GM12892 (cell line): ENCODE results near the gene ASXL2.
"Not testable (repeated sequence)": the region's sequence is repeated elsewhere in the genome, so short reads cannot be mapped to it uniquely, and the experiment has no call there.

Source experiments
- DNase-seq: peaks from one replicate; pipeline ENCODE4 v3.0.0; 2011; ENCODE audit not compliant: insufficient read length
- FAIRE-seq: peaks from 2 replicates; lab custom pipeline; 2011; peaks lifted over from hg19 to GRCh38; lab: Jason Lieb, UNC
- POLR2A ChIP-seq: IDR thresholded peaks from 2 replicates; pipeline ENCODE4 v1.6.1; 2011; ENCODE audit warnings: low read depth, low read length, control low read depth
- POLR2AphosphoS5 ChIP-seq: IDR thresholded peaks from 2 replicates; pipeline ENCODE4 v1.6.1; 2011; ENCODE audit warnings: low read depth, low read length, control low read depth
- TAF1 ChIP-seq: IDR thresholded peaks from 2 replicates; pipeline ENCODE4 v1.6.1; 2011; ENCODE audit warnings: low read depth, mild to moderate bottlenecking, control low read depth, low read length, borderline replicate concordance

ASXL2 gene

DNA sequence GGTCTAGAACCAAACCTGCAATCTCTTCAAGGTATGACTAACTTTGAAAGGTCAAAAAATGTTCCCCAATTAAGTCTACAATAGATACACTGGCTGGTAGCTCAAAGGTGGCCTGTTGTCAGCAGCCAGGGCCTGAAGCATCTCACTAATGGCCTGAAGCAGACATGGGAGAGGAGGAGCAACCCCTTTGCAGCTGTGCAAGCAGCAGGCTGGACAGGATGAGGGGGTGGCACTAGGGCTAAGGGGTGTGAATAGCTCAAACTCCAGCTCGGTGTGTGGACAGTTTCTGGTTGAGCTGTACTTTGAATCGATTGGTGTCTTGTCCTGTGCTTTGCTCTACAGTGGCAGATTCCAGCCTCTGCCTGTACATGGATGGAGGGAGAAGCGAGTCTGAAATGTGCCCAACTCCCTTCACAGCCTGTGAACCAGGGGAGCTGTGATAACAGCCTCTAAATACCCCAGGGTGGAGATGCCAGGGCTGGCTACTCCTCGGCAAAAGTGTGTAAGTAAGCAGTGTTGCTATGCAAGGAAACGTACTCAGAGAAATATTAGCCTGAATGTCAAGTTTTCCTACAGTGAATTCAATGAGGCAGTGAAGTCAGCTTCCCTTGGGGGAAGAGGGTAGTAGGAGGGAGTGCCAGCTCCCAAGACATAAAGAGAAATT is 170.2 kb downstream of the ASXL2 start:
- TF ChIP-seq TAF1 (no peak), POLR2A (no peak), POLR2AphosphoS5 (no peak)
- FAIRE-seq (no peak), DNase-seq (no peak)

DNA sequence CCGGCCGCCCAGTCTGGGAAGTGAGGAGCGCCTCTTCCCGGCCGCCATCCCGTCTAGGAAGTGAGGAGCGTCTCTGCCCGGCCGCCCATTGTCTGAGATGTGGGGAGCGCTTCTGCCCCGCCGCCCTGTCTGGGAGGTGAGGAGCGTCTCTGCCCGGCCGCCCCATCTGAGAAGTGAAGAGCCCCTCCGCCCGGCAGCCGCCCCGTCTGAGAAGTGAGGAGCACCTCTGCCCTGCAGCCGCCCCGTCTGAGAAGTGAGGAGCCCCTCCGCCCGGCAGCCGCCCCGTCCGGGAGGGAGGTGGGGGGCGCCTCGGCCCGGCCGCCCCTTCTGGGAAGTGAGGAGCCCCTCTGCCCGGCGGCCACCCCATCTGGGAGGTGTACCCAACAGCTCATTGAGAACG is 172.7 kb downstream of the ASXL2 start:
- not testable (repeated sequence) for FAIRE-seq, DNase-seq

DNA sequence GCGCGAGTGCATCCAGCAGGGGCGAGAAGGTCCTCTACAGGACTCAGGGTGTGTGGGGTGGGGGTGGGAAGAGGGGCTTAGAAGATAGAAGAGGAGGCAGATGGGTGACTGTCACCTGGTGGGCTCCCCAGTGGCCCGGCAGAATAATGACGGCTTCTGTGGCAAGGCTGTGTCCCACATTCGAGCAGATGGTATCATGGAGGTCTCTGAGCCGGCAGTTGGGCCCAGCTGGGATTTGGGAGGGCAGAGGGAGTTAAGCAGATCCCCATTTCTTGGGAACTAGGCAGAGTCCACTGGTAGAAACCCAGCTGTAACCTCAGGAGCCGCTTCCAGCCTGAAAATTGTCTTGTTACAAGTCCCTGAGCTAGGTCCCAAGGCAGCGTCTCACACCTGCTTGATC is 176.5 kb downstream of the ASXL2 start:
- FAIRE-seq: no peak
- TF ChIP-seq TAF1 (no peak), POLR2AphosphoS5 (no peak), POLR2A (no peak)
- no peak for DNase-seq

DNA sequence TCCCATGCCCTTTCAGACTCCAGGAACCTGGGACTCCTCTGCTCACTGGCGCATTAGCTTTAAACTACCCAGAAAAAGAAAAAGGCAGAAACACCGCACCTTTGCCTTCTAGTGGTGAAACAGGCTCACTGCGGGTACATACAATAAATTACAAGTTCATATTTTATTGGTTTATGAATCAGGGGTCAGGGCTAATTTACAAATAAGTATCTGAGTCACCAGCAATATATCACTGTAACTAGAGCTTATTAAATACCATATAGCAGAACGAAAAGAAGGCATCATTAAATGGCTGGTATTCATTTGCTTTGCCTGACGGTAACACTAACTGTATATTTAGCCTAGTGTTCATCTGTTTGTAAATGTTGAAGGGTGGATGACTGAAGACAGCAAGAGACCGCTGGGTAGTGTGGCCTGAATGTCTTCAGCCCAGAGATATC is 178.0 kb downstream of the ASXL2 start:
- no peak for FAIRE-seq
- no peak for DNase-seq
- TF ChIP-seq TAF1 (no peak), POLR2A (no peak), POLR2AphosphoS5 (no peak)

DNA sequence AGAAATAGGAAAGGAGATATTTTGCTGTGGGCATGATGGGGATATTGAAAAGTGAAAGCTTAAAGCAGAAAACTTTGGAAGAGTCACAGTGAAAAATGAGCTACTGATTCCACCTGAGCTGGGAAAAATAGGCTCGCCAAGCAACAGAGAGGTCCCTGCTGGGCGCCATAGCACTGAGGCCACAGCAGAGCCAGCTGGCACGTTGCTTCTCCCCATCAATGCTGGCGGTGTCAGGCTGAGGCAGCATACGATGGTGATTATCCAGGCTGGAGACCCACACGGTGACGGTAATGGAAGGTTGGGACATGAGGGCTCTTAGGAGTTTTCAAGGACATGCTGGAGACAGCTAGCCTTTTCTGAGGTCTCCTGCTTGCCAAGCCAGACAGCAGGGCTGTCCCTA is 179.1 kb downstream of the ASXL2 start:
- DNase-seq (no peak), FAIRE-seq (no peak)
- TF ChIP-seq TAF1 (no peak), POLR2AphosphoS5 (no peak), POLR2A (no peak)

DNA sequence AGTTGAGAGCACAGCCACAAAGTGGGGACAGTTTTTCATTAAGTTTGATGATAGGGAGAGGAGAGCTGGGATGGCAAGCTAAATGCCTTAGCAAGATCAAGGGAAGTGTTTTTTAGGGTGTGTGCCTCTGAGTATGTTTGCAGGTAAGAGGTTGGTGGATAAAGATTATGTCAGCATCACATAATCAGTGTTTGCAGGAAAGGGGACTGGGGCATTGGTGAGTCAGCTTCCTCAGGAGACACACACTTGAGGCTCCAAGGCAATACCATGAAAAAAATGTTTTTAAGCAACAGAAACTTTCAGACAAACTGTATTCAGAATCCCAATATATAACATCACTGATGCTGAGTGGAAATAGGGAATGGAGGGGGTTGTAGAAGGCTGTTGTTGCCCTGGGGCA is 179.5 kb downstream of the ASXL2 start:
- no peak for DNase-seq
- TF ChIP-seq TAF1 (no peak), POLR2AphosphoS5 (no peak), POLR2A (no peak)
- FAIRE-seq: no peak

DNA sequence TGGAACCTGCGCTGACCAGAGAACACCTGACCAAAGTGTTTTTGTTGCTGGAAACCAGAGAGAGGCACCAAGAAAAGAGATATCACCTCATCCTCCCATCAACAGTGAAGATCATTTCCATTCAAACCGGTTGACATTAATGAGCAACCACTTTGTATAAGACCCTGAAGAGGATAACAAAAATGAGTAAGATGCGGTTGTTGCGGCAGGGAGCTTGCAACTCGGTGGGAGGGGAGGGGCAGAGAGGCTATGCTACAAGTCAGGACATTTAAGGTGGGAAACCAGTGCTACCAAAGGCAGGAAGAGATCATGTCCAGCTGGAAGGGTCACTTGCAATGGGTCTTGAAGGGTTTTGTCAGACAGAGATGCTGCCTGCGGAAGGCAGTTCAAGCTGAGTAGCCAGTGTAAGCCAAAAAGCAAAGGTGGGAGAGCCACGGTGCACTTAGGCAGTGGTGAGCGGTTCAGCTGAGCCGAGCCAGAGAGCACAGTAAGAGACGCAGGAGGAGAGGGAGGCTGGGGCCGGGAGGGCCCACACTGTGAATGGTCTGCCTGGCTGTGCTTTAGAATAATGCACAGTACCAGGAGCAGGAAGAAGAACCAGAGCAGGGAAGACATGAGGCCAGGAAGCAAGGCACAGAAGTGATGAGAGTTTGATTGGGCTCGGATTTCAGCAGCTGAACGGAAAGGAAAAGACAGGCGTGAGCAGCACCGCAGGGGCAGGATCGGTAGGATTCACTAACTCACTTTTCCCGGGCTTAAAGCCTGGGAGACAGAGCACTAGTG is 180.5 kb downstream of the ASXL2 start:
- DNase-seq: no peak
- FAIRE-seq: no peak
- no peak for TF ChIP-seq TAF1
- TF ChIP-seq POLR2A: no peak
- TF ChIP-seq POLR2AphosphoS5: no peak

DNA sequence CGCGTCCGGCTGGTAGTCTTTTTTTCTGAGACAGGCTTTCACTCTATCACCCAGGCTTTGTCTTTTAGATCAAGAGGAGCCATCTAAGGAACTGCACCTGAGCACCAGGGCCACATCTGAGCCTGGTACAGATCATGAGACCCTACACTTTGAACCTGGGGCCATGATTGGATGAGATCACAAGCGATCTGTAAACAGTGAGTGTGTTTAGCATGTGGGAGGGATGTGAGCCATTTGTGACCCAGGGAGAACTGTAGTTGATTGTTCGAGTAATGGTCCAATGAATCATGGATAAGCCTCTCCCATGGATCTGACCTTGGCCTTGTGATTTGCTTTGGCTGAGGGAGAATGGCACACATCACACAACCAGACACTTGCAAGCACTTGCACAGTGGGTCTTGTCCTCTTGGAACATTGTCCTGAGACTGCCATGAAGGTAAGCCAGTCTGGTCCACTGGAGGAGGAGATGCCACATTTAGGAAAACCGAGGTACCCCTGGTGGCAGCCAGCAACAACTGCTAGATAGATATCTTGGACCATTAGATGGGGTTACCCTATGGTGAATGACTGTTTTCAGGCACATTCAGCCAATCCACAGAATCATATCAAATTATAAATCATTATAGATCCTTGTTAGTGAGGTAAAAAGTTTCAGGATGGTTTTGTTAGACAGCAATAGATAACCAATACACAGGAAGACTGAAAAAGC is 185.4 kb downstream of the ASXL2 start:
- no peak for TF ChIP-seq POLR2A
- no peak for TF ChIP-seq POLR2AphosphoS5
- no peak for TF ChIP-seq TAF1
- no peak for DNase-seq
- FAIRE-seq: no peak

DNA sequence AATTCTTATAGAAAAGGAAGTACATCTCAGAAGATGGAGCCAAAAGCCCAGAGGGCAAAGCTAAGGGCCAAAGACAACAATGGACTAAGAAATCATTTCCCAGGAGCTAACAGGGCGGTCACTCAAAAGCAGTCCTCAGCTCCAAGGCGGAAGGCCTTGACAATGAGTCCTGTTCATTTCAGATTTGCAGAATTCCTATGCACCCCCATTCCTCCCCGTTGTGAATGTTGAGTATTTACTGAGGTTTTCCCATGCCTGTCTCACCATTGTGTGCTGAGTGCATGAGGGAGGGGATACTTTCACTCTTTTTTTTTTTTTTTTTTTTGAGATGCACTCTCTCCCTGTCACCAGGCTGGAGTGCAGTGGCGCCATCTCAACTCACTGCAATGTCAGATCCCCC is 186.1 kb downstream of the ASXL2 start:
- FAIRE-seq: no peak
- no peak for DNase-seq
- TF ChIP-seq TAF1 (no peak), POLR2AphosphoS5 (no peak), POLR2A (no peak)

DNA sequence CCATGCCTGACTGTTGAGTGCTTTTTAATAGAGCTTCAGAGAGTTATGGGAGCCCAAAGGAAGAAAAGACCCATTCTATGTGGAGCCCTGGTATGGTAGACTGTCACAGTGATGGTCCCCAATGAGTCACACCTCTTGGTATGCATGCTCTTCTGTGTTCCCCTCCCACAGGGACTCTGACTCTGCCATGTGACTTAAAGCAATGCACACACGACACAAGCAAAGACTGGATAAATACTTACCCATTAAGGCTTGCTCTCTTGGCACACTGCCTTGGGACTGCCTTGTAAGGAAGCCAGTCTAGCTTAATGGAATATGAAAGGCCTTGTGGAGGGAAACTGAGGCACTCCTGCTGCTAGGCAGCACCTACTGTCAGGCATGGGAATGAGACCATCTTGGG is 188.2 kb downstream of the ASXL2 start:
- DNase-seq (no peak), FAIRE-seq (no peak)
- no peak for TF ChIP-seq POLR2AphosphoS5
- TF ChIP-seq TAF1: no peak
- TF ChIP-seq POLR2A: no peak

DNA sequence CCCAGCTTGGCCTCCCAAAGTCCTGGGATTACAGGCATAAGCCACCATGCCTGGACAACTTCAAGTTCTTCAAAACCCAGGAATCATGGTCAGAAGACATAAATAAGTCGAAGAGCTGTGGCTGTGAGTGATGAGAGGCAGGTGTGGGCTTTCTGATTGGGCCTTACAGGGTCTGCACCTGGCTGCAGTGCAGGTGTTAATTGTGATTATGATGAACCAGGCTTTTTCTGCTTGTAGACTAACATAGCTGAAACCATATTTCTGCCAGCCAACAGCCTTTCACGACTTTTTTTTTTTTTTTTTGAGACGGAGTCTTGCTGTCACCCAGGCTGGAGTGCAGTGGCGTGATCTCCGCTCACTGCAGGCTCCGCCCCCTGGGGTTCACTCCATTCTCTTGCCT is 190.1 kb downstream of the ASXL2 start:
- no peak for FAIRE-seq
- TF ChIP-seq POLR2A (no peak), POLR2AphosphoS5 (no peak), TAF1 (no peak)

More for the DNA sequence above, 190.1 kb downstream of the ASXL2 start:
- DNase-seq: no peak
